ENCODE data around the gene P3R3URF.

DNA sequence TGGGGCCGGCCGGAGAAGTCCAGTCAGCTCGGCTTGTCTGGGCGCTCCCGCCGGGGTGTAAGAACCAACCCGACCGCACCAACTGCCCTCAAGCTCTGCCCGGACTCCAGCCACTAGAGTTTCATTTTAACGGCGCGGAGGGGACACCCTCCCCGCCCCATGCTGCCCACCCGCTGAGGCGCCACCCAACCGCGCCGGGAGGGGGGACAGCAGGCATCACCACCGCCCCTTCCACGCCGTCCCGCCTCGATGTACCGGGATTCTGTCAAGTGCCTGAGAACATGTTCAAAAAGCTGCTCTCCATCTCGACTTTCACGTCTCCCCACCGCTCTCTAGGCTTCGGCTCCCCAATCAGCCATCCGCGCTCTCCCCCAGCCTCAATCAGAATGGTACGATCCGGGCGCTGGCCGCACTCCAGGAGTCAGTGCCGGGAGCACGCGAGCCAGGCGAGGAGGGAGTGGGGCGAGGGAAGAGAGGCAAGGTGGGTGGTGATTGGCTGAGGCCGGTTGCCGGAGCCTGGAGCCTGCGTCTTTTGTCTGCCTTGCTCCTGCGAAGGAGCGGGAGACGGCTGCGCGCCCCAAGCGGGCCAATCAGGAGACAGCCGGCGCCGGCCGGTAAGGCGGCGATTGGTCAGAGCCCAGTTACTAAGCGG, 43.6 kb downstream of the P3R3URF start, which contains the start of gene PIK3R3:
- TF ChIP-seq POLR2A (IDR thresholded peaks at IDR 0.05; ENCODE audit: low read depth, low read length) (peak; percentile 99), POLR2AphosphoS5 (IDR thresholded peaks at IDR 0.05; ENCODE audit: low read depth, low read length) (peak; percentile 98), TAF1 (IDR thresholded peaks at IDR 0.05; ENCODE audit: borderline replicate concordance, low read depth, low read length) (peak; percentile 97)

Data from GM12892 (cell line).